ENCODE measurements around the gene TSKS. TPM values are rescaled to one million over a fixed set of nuclear protein-coding genes. Genes with fewer than 3 reads are reported as not detected.

Gene TSKS
- total RNA-seq, 1 donor from 2014 or later = not detected

GRCh38 chr19:49696115-49696514, 67.0 kb downstream of the TSKS start:
- Histone ChIP-seq H4K20me1 (ENCODE audit: low read depth) (no peaks in the 10 kb centered on the region), H3K4me3 (no peak overlapping the region), H3K27ac (no peak overlapping the region), H3K79me2 (ENCODE audit: low read depth) (peaks cover 31% of the 10 kb centered on the region), H3K9ac (no peak overlapping the region), H3F3A (ENCODE audit: low read depth) (peaks cover 11% of the 10 kb centered on the region), H3K9me3 (ENCODE audit: low read depth) (no peaks in the 10 kb centered on the region), H3K4me1 (no peaks in the 10 kb centered on the region), H3K27me3 (no peaks in the 10 kb centered on the region), H2AFZ (replicated peaks) (no peak overlapping the region), H3K36me3 (peaks cover 3% of the 10 kb centered on the region), H3K4me2 (no peak overlapping the region)
- TF ChIP-seq EZH2phosphoT487 (IDR thresholded peaks at IDR 0.05) (no peak), CTCF (IDR thresholded peaks at IDR 0.05) (no peak), EZH2 (IDR thresholded peaks at IDR 0.05) (no peak)
- H3K4me3 Mint-ChIP-seq = no peak overlapping the region
- H3K27me3 Mint-ChIP-seq (ENCODE audit: insufficient read depth, low read depth) = peaks cover 4% of the 10 kb centered on the region
- no peak overlapping the region for H3K27ac Mint-ChIP-seq
- DNase-seq (ENCODE audit: low spot score) = no peak
- H3K4me1 Mint-ChIP-seq = peaks cover 9% of the 10 kb centered on the region
- H3K9me3 Mint-ChIP-seq = no peaks in the 10 kb centered on the region
- H3K36me3 Mint-ChIP-seq = peaks cover 15% of the 10 kb centered on the region

- H3K9me3 ChIP-seq (ENCODE audit: low read depth) = no peaks in the 10 kb centered on the region
- H3K36me3 ChIP-seq = peaks cover 3% of the 10 kb centered on the region
- no peak overlapping the region for H3K27ac ChIP-seq
- peaks cover 27% of the 10 kb centered on the region for H4K20me1 ChIP-seq (ENCODE audit: low read depth)
- peak overlapping the region; percentile 90 for H3K4me2 ChIP-seq
- peaks cover 8% of the 10 kb centered on the region for H3K27me3 Mint-ChIP-seq (ENCODE audit: insufficient read depth, low read depth)
- peak overlapping the region; percentile 94 for H3K4me3 Mint-ChIP-seq
- peaks cover 14% of the 10 kb centered on the region for H3K4me1 ChIP-seq
- H3K36me3 Mint-ChIP-seq = peaks cover 13% of the 10 kb centered on the region
- H3K79me2 ChIP-seq (ENCODE audit: low read depth) = peaks cover 47% of the 10 kb centered on the region
- peaks cover 32% of the 10 kb centered on the region for H3K4me1 Mint-ChIP-seq
- H3F3A ChIP-seq (ENCODE audit: low read depth) = peaks cover 43% of the 10 kb centered on the region
- H3K4me3 ChIP-seq = peak overlapping the region; percentile 85
- H3K9me3 Mint-ChIP-seq = no peaks in the 10 kb centered on the region
- H3K27ac Mint-ChIP-seq = no peak overlapping the region
- no peak for TF ChIP-seq EZH2 (IDR thresholded peaks at IDR 0.05)
- no peak for TF ChIP-seq CTCF (IDR thresholded peaks at IDR 0.05)
- TF ChIP-seq EZH2phosphoT487 (IDR thresholded peaks at IDR 0.05) = no peak
- no peak for DNase-seq (ENCODE audit: low spot score)
- H3K27me3 ChIP-seq = no peaks in the 10 kb centered on the region
- H2AFZ ChIP-seq (replicated peaks) = no peak overlapping the region
- H3K9ac ChIP-seq = peak overlapping the region; percentile 21
Measured at GRCh38 chr19:49692147-49692506, 71.0 kb downstream of the TSKS start.

- TF ChIP-seq CTCF (IDR thresholded peaks at IDR 0.05) (no peak), EZH2phosphoT487 (IDR thresholded peaks at IDR 0.05) (no peak), EZH2 (IDR thresholded peaks at IDR 0.05) (no peak)
- Histone ChIP-seq H3K79me2 (ENCODE audit: low read depth) (peaks cover 47% of the 10 kb centered on the region), H3F3A (ENCODE audit: low read depth) (peaks cover 47% of the 10 kb centered on the region), H3K27ac (peak overlapping the region; percentile 61), H3K27me3 (no peaks in the 10 kb centered on the region), H3K4me2 (peak overlapping the region; percentile 90), H3K4me1 (peaks cover 14% of the 10 kb centered on the region), H3K36me3 (peaks cover 3% of the 10 kb centered on the region), H3K9me3 (ENCODE audit: low read depth) (no peaks in the 10 kb centered on the region), H3K9ac (peak overlapping the region; percentile 5), H3K4me3 (peak overlapping the region; percentile 85), H4K20me1 (ENCODE audit: low read depth) (peaks cover 32% of the 10 kb centered on the region), H2AFZ (replicated peaks) (no peak overlapping the region)
- DNase-seq (ENCODE audit: low spot score) = peak; percentile 94
- Mint-ChIP-seq H3K9me3 (no peaks in the 10 kb centered on the region), H3K4me3 (peak overlapping the region; percentile 94), H3K27ac (peak overlapping the region; percentile 94), H3K27me3 (ENCODE audit: insufficient read depth, low read depth) (peaks cover 8% of the 10 kb centered on the region), H3K36me3 (peaks cover 10% of the 10 kb centered on the region), H3K4me1 (peaks cover 36% of the 10 kb centered on the region)
Measured at GRCh38 chr19:49691243-49692146, 71.6 kb downstream of the TSKS start.
